K562 (cell line): ENCODE results near the gene NCOA1. TPM values are rescaled to one million over a fixed set of nuclear protein-coding genes. Genes with fewer than 3 reads are reported as not detected.

ENCODE experiments used
- DACH1 ChIP-seq: fragments of 450-650 bp; IDR thresholded peaks from 2 replicates; pipeline ENCODE4 v1.6.1; 2018; ENCODE audit not compliant: partially characterized antibody
- DPF2 ChIP-seq: fragments of 450-650 bp; IDR thresholded peaks from 2 replicates; pipeline ENCODE4 v1.6.1; 2016
- FOSL1 ChIP-seq: fragments of 200-800 bp; sonication (Bioruptor generic); conservative IDR thresholded peaks from 2 replicates; pipeline ENCODE4 v1.6.1; 2016; ENCODE audit warnings: missing genetic modification characterization, missing compliant biosample characterization
- FOXM1 ChIP-seq, 2 experiments: fragments of 450-650 bp in 1 of 2; sonication (generic) in 1 of 2; formaldehyde crosslinking in 1 of 2; IDR thresholded peaks; 2 replicates each; pipeline versions ENCODE4 v1.6.1 to v1.9.0; 2017 to 2022; ENCODE audit warnings: low read depth in 2 of 2, mild to moderate bottlenecking in 2 of 2, missing genetic modification reagents in 1 of 2, moderate library complexity in 1 of 2
- GTF2F1 ChIP-seq: IDR thresholded peaks from 2 replicates; pipeline ENCODE4 v1.6.1; 2011; ENCODE audit warnings: low read depth, low read length, improper control_type of control experiment
- MBD2 ChIP-seq: sonication (generic); IDR thresholded peaks from 2 replicates; pipeline ENCODE4 v1.6.1; 2016; ENCODE audit warnings: low read depth, borderline replicate concordance
- NCOR1 ChIP-seq: fragments of 450-650 bp; IDR thresholded peaks from 2 replicates; pipeline ENCODE4 v1.6.1; 2016; ENCODE audit warnings: mild to moderate bottlenecking, moderate library complexity
- PYGO2 ChIP-seq: fragments of 450-650 bp; IDR thresholded peaks from 2 replicates; pipeline ENCODE4 v1.6.1; 2016; ENCODE audit warnings: mild to moderate bottlenecking, missing genetic modification characterization, moderate library complexity, missing compliant biosample characterization
- ZKSCAN8 ChIP-seq: fragments of 200-800 bp; sonication (Bioruptor generic); IDR thresholded peaks from 2 replicates; pipeline ENCODE4 v1.6.1; 2016; ENCODE audit warnings: missing genetic modification characterization, missing compliant biosample characterization
- polyA plus RNA-seq, 8 experiments: library from polyadenylated mRNA; depleted of rRNA in 4 of 8; stranded (reverse) in 5 of 8; unstranded in 3 of 8; fragments of >200 nt; fragmentation: Nextera tagmentation in 2 of 8; fragmentation: Illumina TruSeq in 1 of 8; extraction: Ambion mirVana in 2 of 8; extraction: Trizol in 1 of 8; gene quantifications; 2 replicates each; pipeline versions ENCODE4 v1.2.1 to v1.2.3, GENCODE V29; 2011 to 2014; ENCODE audit warnings: inconsistent platforms in 1 of 8, missing spikeins in 1 of 8
- total RNA-seq, 7 experiments: library from RNA; depleted of rRNA in 6 of 7; stranded (reverse); fragments of >200 nt in 6 of 7; fragmentation: Illumina TruSeq in 2 of 7; extraction: Trizol in 2 of 7; gene quantifications; 2 replicates each; pipeline versions ENCODE4 v1.2.1 to v1.2.3, GENCODE V29; 2011 to 2021; ENCODE audit warnings: low replicate concordance in 1 of 7
- TF ChIP-seq, protein P1 (sequence below), 2 experiments: fragments of 450-650 bp in 1 of 2; sonication (generic) in 1 of 2; formaldehyde crosslinking; conservative IDR thresholded peaks; 2 replicates each; pipeline versions ENCODE4 v1.4.0 to v1.8.1; 2020 to 2022; ENCODE audit warnings: mild to moderate bottlenecking in 1 of 2, missing genetic modification reagents in 1 of 2
- TF ChIP-seq, protein P2 (sequence below): fragments of 200-600 bp; sonication (generic); IDR thresholded peaks from one replicate; pipeline ENCODE4 v1.6.1; 2012; ENCODE audit warnings: mild to moderate bottlenecking, low read depth, low read length, inconsistent platforms
- TF ChIP-seq, protein P3 (sequence below): sonication (generic); formaldehyde crosslinking; IDR thresholded peaks from 2 replicates; pipeline ENCODE4 v1.8.1; 2023; ENCODE audit warnings: missing genetic modification reagents, mild to moderate bottlenecking, borderline replicate concordance

The NCOA1 gene
- total and polyA plus RNA-seq, 9 of the 15 experiments (the other 6 are each of a cell fraction or from before 2014, with no cell fraction given) = 4.9 to 25.7 (median 17.0) TPM

- TF ChIP-seq, protein P1, sequence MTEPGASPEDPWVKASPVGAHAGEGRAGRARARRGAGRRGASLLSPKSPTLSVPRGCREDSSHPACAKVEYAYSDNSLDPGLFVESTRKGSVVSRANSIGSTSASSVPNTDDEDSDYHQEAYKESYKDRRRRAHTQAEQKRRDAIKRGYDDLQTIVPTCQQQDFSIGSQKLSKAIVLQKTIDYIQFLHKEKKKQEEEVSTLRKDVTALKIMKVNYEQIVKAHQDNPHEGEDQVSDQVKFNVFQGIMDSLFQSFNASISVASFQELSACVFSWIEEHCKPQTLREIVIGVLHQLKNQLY (CRISPR knock-in tag; conservative IDR thresholded peaks at IDR 0.05) = no peak
- no peak for TF ChIP-seq FOSL1 (tag)
- TF ChIP-seq PYGO2 (tag) = no peak
- TF ChIP-seq, protein P2, sequence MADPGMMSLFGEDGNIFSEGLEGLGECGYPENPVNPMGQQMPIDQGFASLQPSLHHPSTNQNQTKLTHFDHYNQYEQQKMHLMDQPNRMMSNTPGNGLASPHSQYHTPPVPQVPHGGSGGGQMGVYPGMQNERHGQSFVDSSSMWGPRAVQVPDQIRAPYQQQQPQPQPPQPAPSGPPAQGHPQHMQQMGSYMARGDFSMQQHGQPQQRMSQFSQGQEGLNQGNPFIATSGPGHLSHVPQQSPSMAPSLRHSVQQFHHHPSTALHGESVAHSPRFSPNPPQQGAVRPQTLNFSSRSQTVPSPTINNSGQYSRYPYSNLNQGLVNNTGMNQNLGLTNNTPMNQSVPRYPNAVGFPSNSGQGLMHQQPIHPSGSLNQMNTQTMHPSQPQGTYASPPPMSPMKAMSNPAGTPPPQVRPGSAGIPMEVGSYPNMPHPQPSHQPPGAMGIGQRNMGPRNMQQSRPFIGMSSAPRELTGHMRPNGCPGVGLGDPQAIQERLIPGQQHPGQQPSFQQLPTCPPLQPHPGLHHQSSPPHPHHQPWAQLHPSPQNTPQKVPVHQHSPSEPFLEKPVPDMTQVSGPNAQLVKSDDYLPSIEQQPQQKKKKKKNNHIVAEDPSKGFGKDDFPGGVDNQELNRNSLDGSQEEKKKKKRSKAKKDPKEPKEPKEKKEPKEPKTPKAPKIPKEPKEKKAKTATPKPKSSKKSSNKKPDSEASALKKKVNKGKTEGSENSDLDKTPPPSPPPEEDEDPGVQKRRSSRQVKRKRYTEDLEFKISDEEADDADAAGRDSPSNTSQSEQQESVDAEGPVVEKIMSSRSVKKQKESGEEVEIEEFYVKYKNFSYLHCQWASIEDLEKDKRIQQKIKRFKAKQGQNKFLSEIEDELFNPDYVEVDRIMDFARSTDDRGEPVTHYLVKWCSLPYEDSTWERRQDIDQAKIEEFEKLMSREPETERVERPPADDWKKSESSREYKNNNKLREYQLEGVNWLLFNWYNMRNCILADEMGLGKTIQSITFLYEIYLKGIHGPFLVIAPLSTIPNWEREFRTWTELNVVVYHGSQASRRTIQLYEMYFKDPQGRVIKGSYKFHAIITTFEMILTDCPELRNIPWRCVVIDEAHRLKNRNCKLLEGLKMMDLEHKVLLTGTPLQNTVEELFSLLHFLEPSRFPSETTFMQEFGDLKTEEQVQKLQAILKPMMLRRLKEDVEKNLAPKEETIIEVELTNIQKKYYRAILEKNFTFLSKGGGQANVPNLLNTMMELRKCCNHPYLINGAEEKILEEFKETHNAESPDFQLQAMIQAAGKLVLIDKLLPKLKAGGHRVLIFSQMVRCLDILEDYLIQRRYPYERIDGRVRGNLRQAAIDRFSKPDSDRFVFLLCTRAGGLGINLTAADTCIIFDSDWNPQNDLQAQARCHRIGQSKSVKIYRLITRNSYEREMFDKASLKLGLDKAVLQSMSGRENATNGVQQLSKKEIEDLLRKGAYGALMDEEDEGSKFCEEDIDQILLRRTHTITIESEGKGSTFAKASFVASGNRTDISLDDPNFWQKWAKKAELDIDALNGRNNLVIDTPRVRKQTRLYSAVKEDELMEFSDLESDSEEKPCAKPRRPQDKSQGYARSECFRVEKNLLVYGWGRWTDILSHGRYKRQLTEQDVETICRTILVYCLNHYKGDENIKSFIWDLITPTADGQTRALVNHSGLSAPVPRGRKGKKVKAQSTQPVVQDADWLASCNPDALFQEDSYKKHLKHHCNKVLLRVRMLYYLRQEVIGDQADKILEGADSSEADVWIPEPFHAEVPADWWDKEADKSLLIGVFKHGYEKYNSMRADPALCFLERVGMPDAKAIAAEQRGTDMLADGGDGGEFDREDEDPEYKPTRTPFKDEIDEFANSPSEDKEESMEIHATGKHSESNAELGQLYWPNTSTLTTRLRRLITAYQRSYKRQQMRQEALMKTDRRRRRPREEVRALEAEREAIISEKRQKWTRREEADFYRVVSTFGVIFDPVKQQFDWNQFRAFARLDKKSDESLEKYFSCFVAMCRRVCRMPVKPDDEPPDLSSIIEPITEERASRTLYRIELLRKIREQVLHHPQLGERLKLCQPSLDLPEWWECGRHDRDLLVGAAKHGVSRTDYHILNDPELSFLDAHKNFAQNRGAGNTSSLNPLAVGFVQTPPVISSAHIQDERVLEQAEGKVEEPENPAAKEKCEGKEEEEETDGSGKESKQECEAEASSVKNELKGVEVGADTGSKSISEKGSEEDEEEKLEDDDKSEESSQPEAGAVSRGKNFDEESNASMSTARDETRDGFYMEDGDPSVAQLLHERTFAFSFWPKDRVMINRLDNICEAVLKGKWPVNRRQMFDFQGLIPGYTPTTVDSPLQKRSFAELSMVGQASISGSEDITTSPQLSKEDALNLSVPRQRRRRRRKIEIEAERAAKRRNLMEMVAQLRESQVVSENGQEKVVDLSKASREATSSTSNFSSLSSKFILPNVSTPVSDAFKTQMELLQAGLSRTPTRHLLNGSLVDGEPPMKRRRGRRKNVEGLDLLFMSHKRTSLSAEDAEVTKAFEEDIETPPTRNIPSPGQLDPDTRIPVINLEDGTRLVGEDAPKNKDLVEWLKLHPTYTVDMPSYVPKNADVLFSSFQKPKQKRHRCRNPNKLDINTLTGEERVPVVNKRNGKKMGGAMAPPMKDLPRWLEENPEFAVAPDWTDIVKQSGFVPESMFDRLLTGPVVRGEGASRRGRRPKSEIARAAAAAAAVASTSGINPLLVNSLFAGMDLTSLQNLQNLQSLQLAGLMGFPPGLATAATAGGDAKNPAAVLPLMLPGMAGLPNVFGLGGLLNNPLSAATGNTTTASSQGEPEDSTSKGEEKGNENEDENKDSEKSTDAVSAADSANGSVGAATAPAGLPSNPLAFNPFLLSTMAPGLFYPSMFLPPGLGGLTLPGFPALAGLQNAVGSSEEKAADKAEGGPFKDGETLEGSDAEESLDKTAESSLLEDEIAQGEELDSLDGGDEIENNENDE = no peak
- TF ChIP-seq FOXM1 (IDR thresholded peaks at IDR 0.05; ENCODE audit: low read depth) = no peak
- no peak for TF ChIP-seq FOXM1 (CRISPR knock-in tag; IDR thresholded peaks at IDR 0.05; ENCODE audit: low read depth)
- TF ChIP-seq DACH1 = peak; percentile 57
- no peak for TF ChIP-seq NCOR1
- no peak for TF ChIP-seq MBD2
- TF ChIP-seq, protein P3, sequence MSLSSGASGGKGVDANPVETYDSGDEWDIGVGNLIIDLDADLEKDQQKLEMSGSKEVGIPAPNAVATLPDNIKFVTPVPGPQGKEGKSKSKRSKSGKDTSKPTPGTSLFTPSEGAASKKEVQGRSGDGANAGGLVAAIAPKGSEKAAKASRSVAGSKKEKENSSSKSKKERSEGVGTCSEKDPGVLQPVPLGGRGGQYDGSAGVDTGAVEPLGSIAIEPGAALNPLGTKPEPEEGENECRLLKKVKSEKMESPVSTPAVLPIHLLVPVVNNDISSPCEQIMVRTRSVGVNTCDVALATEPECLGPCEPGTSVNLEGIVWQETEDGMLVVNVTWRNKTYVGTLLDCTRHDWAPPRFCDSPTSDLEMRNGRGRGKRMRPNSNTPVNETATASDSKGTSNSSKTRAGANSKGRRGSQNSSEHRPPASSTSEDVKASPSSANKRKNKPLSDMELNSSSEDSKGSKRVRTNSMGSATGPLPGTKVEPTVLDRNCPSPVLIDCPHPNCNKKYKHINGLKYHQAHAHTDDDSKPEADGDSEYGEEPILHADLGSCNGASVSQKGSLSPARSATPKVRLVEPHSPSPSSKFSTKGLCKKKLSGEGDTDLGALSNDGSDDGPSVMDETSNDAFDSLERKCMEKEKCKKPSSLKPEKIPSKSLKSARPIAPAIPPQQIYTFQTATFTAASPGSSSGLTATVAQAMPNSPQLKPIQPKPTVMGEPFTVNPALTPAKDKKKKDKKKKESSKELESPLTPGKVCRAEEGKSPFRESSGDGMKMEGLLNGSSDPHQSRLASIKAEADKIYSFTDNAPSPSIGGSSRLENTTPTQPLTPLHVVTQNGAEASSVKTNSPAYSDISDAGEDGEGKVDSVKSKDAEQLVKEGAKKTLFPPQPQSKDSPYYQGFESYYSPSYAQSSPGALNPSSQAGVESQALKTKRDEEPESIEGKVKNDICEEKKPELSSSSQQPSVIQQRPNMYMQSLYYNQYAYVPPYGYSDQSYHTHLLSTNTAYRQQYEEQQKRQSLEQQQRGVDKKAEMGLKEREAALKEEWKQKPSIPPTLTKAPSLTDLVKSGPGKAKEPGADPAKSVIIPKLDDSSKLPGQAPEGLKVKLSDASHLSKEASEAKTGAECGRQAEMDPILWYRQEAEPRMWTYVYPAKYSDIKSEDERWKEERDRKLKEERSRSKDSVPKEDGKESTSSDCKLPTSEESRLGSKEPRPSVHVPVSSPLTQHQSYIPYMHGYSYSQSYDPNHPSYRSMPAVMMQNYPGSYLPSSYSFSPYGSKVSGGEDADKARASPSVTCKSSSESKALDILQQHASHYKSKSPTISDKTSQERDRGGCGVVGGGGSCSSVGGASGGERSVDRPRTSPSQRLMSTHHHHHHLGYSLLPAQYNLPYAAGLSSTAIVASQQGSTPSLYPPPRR (CRISPR knock-in tag) = no peak
- no peak for TF ChIP-seq ZKSCAN8 (CRISPR knock-in tag)
- TF ChIP-seq DPF2 = no peak
- no peak for TF ChIP-seq GTF2F1
These were observed 3.4 kb downstream of the NCOA1 start (continued) for GRCh38 chr2:24494410-24494809.
